Astrocyte of the spinal cord (primary cell): ENCODE measurements around the gene OGG1.

ENCODE experiments used
- DNase-seq: peaks from one replicate; pipeline ENCODE4 v3.0.0; 2011; ENCODE audit warnings: low read depth, low spot score
- H3K4me3 ChIP-seq: 2 replicates; pipeline ENCODE4 v1.5.1; 2011; ENCODE audit warnings: low read depth, mild to moderate bottlenecking, low read length, moderate library complexity
- in situ Hi-C: cut with HindIII; loops from 2 replicates; pipeline ENCODE4 v1.10.0; 2017; ENCODE audit warnings: low sequenced_read_pairs
- TF ChIP-seq, protein P1 (sequence below): IDR thresholded peaks from 2 replicates; pipeline ENCODE4 v1.5.1; 2012; ENCODE audit warnings: low read depth, mild to moderate bottlenecking, low read length, inconsistent platforms

OGG1 gene

GRCh38 chr3:9749645-9750555 is at the start of gene OGG1:
TSS of gene OGG1 (plus strand) at chr3:9749952. CDS start at chr3:9750287, 335 bp downstream.
- H3K4me3 ChIP-seq, result peak within 1 kb of the TSS; percentile 78
- peak; percentile 99 for DNase-seq
- TF ChIP-seq, protein P1, sequence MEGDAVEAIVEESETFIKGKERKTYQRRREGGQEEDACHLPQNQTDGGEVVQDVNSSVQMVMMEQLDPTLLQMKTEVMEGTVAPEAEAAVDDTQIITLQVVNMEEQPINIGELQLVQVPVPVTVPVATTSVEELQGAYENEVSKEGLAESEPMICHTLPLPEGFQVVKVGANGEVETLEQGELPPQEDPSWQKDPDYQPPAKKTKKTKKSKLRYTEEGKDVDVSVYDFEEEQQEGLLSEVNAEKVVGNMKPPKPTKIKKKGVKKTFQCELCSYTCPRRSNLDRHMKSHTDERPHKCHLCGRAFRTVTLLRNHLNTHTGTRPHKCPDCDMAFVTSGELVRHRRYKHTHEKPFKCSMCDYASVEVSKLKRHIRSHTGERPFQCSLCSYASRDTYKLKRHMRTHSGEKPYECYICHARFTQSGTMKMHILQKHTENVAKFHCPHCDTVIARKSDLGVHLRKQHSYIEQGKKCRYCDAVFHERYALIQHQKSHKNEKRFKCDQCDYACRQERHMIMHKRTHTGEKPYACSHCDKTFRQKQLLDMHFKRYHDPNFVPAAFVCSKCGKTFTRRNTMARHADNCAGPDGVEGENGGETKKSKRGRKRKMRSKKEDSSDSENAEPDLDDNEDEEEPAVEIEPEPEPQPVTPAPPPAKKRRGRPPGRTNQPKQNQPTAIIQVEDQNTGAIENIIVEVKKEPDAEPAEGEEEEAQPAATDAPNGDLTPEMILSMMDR, result no peak
- in situ Hi-C loops, result no loop called here

DNA sequence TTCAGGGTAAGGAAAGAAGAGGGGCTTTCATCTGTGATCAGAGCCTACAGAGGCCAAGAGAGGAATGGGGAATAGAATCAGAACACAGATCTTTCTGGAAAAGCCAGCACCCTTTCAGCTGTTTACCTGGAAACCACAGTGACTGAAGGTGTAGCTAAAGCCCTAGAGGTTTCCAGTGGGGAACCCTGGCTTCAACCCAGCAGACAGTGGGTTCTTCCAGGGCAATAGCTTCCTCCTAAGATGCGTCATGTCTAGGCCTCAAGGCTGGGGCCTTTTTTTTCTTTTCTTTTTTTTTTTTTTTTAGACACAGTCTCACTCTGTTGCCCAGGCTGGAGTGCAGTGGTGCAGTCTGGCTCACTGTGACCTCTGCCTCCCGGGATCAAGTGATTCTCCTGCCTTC is 49.2 kb upstream of the OGG1 start:
- TF ChIP-seq, protein P1, result no peak
- in situ Hi-C loops, result no loop called here
- no peak for DNase-seq
- H3K4me3 ChIP-seq, result no peak overlapping the region

DNA sequence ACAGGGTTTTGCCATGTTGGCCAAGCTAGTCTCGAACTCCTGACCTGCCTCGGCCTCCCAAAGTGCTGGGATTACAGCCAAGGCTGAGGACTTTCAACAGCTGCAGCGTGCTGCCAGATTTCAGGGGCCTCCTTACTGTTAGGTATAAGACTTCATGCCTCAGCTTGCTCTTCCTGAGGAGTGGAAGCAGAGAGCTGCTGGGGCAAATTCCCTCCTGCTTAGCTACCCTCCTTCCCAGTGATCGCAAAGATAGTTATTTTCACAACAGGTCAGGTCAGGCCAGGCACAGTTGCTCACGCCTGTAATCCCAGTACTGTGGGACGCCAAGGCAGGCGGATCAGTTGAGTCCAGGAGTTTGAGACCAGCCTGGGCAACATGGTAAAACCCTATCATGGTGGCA is 48.7 kb upstream of the OGG1 start:
- TF ChIP-seq, protein P1, result no peak
- no peak overlapping the region for H3K4me3 ChIP-seq
- DNase-seq, result no peak
- in situ Hi-C loops, result no loop called here

GRCh38 chr3:9701711-9702110 is 48.0 kb upstream of the OGG1 start:
- in situ Hi-C loops, result no loop called here
- no peak for DNase-seq
- TF ChIP-seq, protein P1, result no peak
- H3K4me3 ChIP-seq, result no peak overlapping the region

DNA sequence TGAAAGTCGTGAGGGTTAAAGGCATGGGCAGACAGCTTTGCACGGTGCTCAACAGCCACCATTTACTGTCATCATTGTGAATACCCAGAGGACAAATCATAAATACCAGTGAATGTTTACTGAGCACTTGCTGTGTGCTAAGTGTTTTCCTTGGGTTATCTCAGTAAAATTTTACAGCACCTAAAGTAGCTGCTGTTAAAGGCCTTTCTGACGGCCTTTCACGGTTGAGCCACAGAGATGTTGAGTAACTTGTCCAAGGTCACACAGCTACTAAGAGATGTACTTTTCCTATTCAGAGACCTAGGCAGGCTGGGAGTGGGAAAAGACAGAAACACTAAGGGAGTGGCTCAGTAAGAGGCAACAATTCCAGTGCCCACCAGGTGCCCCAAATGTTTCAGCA is 46.5 kb upstream of the OGG1 start:
- H3K4me3 ChIP-seq, result no peak overlapping the region
- TF ChIP-seq, protein P1, result no peak
- DNase-seq, result no peak
- in situ Hi-C loops, result no loop called here

DNA sequence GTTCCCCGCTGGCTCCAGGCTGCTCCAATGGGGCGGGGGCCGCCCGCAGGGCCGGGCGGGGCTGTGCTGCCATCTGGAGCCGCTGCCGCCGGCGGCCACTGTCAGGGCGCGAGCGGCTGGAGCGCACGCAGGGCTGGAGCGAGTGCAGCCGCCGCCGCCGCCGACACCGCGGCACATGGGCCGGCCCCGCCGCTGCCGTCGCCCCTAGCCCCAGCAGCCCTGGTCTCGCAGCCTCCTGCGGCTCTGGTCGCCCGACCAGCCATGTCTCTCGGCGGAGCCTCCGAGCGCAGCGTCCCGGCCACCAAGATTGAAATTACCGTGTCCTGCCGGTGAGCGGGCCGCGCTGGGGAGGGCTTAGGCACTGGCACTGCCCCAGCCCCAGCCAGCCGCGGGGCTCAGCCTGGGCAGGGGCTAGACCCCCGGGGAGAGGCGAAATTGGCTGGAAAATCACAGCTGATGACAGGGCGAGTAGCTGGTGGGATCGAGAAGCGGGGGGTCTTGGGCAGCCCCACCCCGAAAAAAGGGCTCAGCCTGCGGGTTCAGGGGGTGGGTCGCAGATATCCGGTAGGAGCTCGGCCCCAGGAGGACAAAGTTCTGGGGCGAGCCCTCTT is 45.9 kb upstream of the OGG1 start, which contains the start of gene CPNE9:
Gene CPNE9, plus strand, starts transcription at position 98 of the 611 bp plus-strand sequence. Its CDS starts 164 bp downstream, at position 262.
- H3K4me3 ChIP-seq, result peak within 1 kb of the TSS; percentile 15
- TF ChIP-seq, protein P1, result no peak
- in situ Hi-C loops, result no loop called here
- DNase-seq, result no peak
